Esophagus muscularis mucosa (tissue), 4 donors: ENCODE data around the gene SERPINB6. TPM values are rescaled to one million over a fixed set of nuclear protein-coding genes. Genes with fewer than 3 reads are reported as not detected.
A peak's percentile ranks its signal among the peaks of the same experiment; 100 is the strongest.
"Not testable (repeated sequence)": the region's sequence is repeated elsewhere in the genome, so short reads cannot be mapped to it uniquely, and the experiment has no call there.

ENCODE experiments used
- DNase-seq: peaks from one replicate; pipeline ENCODE4 v3.0.0-alpha.2; 2017; ENCODE audit errors: extremely low spot score
- H3K27ac ChIP-seq, 4 donors: fragments of 200-600 bp; sonication (generic); replicated peaks in 1 of 4; 1 replicate in 3 of 4; 2 replicates in 1 of 4; pipeline ENCODE4 v1.5.1; 2016 to 2019; ENCODE audit warnings: mild to moderate bottlenecking in 1 of 4
- H3K27me3 ChIP-seq, 4 donors: fragments of 200-600 bp; sonication (generic); one replicate each; pipeline versions ENCODE4 v1.5.1 to v1.6.0; 2016 to 2019
- H3K36me3 ChIP-seq, 4 donors: fragments of 200-600 bp; sonication (generic); one replicate each; pipeline ENCODE4 v1.5.1; 2016 to 2019
- H3K4me1 ChIP-seq, 4 donors: fragments of 200-600 bp; sonication (generic); one replicate each; pipeline ENCODE4 v1.5.1; 2016 to 2019
- H3K4me3 ChIP-seq, 4 donors: fragments of 200-600 bp; sonication (generic); 1 replicate in 2 of 4; 2 replicates in 2 of 4; pipeline ENCODE4 v1.5.1; 2016 to 2019; ENCODE audit warnings: mild to moderate bottlenecking in 4 of 4, moderate library complexity in 1 of 4
- H3K9me3 ChIP-seq, 4 donors: fragments of 200-600 bp; sonication (generic); 1 replicate in 3 of 4; 2 replicates in 1 of 4; pipeline ENCODE4 v1.5.1; 2016 to 2019
- EP300 ChIP-seq: sonication (generic); formaldehyde crosslinking; IDR thresholded peaks from one replicate; pipeline ENCODE4 v1.6.1; 2017; ENCODE audit warnings: antibody characterized with exemption
- POLR2A ChIP-seq: fragments of 450-650 bp; IDR thresholded peaks from one replicate; pipeline ENCODE4 v1.6.1; 2017; ENCODE audit warnings: antibody characterized with exemption, moderate library complexity, mild to moderate bottlenecking, low read depth
- POLR2AphosphoS5 ChIP-seq, 2 donors: sonication (generic); formaldehyde crosslinking; IDR thresholded peaks; one replicate each; pipeline ENCODE4 v1.6.1; 2017; ENCODE audit warnings: antibody characterized with exemption in 2 of 2
- WGBS: methylation state at CpG from one replicate; pipeline ENCODE4 v1.1.5; 2018; 5-methylcytosine and 5-hydroxymethylcytosine counted together
- intact Hi-C: fragments of 100-400 bp; cut with DNase I; formaldehyde crosslinking; loops from one replicate; pipeline ENCODE4 v1.15.1; 2023
- total RNA-seq, 4 donors: library from RNA; depleted of rRNA; stranded (reverse); fragments of >200 nt; gene quantifications; one replicate each; pipeline versions ENCODE4 v1.1.0 to v1.2.1, GENCODE V29; 2016
- TF ChIP-seq, protein P1 (sequence below), 3 experiments: fragments of 200-600 bp in 2 of 3; fragments of 450-650 bp in 1 of 3; sonication (generic) in 2 of 3; IDR thresholded peaks; one replicate each; pipeline ENCODE4 v1.5.1; 2017 to 2019; ENCODE audit warnings: antibody characterized with exemption in 3 of 3, mild to moderate bottlenecking in 2 of 3, moderate library complexity in 1 of 3

Gene SERPINB6
- total RNA-seq, 4 donors from 2014 or later: 114 to 125 (median 124) TPM

DNA sequence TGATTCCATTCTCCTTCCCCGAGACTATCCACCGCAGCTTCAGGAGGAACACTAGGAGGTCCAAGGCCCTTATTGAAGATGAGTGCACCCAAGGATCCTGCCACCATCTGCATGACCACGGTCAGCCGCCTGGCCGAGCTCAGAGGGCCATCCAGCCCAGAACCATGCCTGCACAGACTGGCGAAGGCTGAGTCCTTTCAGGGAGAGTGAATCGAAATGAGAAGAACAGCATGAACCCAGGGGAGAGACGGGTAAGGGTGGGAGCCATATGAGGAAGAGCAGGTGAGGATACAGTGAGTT lies 26.3 kb downstream of the SERPINB6 start:
- H3K27me3 ChIP-seq: no peaks in the 10 kb centered on the region
- peaks cover 14 to 41% (median 23%) of the 10 kb centered on the region in 4 donors for H3K36me3 ChIP-seq
- no peak overlapping the region for H3K4me3 ChIP-seq
- intact Hi-C loops: no loop called here
- H3K4me1 ChIP-seq: peaks cover 6 to 25% (median 11%) of the 10 kb centered on the region in 4 donors
- TF ChIP-seq POLR2A: no peak
- TF ChIP-seq, protein P1, sequence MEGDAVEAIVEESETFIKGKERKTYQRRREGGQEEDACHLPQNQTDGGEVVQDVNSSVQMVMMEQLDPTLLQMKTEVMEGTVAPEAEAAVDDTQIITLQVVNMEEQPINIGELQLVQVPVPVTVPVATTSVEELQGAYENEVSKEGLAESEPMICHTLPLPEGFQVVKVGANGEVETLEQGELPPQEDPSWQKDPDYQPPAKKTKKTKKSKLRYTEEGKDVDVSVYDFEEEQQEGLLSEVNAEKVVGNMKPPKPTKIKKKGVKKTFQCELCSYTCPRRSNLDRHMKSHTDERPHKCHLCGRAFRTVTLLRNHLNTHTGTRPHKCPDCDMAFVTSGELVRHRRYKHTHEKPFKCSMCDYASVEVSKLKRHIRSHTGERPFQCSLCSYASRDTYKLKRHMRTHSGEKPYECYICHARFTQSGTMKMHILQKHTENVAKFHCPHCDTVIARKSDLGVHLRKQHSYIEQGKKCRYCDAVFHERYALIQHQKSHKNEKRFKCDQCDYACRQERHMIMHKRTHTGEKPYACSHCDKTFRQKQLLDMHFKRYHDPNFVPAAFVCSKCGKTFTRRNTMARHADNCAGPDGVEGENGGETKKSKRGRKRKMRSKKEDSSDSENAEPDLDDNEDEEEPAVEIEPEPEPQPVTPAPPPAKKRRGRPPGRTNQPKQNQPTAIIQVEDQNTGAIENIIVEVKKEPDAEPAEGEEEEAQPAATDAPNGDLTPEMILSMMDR (IDR thresholded peaks at IDR 0.05): no peak
- no peak for TF ChIP-seq EP300
- TF ChIP-seq POLR2AphosphoS5 (IDR thresholded peaks at IDR 0.05): no peak
- 95% methylated on average over 8 of the region's 8 CpGs for WGBS
- no peaks in the 10 kb centered on the region for H3K9me3 ChIP-seq
- peak; percentile 81 for DNase-seq
- H3K27ac ChIP-seq: no peak overlapping the region

DNA sequence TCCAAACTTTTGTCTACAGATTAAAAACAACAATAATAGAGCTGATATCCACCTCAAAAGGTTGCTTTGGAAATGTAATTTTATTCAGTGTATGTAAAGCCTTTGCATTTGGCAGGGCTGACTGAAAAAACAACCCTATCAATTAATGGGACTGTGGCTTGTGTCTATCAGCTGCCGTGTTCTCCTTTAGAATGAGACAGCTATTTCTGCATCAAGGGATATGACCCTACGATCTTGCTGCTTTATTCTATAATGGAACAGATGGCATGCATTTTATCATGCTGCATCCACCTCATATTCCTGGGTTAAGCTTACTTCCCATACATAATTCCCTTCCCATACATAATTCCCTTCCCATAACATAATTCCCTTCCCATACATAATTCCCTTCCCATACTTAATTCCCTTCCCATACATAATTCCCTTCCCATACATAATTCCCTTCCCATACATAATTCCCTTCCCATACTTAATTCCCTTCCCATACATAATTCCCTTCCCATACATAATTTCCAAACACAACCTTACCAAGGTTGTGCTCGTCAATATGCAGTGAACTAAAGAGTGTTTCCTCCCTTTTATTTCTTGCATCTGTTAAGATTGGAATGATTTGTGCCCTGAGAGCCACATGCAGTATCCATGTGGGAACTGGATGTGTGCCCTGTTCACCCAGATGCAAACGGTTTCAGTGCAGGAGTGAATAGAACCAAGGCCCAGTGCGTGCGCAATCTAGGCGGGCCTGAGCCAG lies 26.8 kb downstream of the SERPINB6 start:
- H3K4me1 ChIP-seq: peaks cover 6 to 25% (median 11%) of the 10 kb centered on the region in 4 donors
- WGBS: 88% methylated on average over 7 of the region's 7 CpGs
- intact Hi-C loops: no loop called here
- H3K27ac ChIP-seq: no peak overlapping the region
- DNase-seq: peak; percentile 24
- H3K36me3 ChIP-seq: peaks cover 14 to 36% (median 23%) of the 10 kb centered on the region in 4 donors
- H3K27me3 ChIP-seq: no peaks in the 10 kb centered on the region
- H3K4me3 ChIP-seq: no peak overlapping the region
- no peaks in the 10 kb centered on the region for H3K9me3 ChIP-seq
- TF ChIP-seq EP300 (no peak), POLR2AphosphoS5 (IDR thresholded peaks at IDR 0.05) (no peak), POLR2A (no peak)
- TF ChIP-seq, protein P1 (IDR thresholded peaks at IDR 0.05): no peak

DNA sequence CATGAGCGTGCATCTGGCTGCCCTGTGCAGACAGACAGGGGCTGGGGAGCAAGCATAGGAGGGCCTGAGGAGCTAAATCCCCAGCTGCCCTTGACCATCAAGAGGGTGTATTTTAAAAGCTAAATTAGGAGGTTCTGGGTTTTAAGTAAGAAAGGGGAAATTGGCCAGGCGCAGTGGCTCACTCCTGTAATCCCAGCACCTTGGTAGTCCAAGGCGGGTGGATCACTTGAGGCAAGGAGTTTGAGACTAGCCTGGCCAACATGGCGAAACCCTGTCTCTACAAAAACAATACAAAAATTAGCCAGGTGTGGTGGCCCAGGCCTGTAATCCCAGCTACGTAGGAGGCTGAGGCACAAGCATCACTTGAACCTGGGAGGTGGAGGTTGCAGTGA lies 27.8 kb downstream of the SERPINB6 start:
- peak; percentile 39 for DNase-seq
- intact Hi-C loops: no loop called here
- Histone ChIP-seq H3K9me3 (no peaks in the 10 kb centered on the region), H3K4me3 (no peak overlapping the region), H3K27me3 (no peaks in the 10 kb centered on the region), H3K36me3 (peaks cover 9 to 26% (median 18%) of the 10 kb centered on the region in 4 donors), H3K4me1 (peaks cover 6 to 30% (median 11%) of the 10 kb centered on the region in 4 donors), H3K27ac (peak overlapping the region in 1 of 4 donors; percentile 26)
- 77% methylated on average over 5 of the region's 5 CpGs for WGBS
- no peak for TF ChIP-seq POLR2AphosphoS5 (IDR thresholded peaks at IDR 0.05)
- TF ChIP-seq EP300: no peak
- no peak for TF ChIP-seq POLR2A
- TF ChIP-seq, protein P1 (IDR thresholded peaks at IDR 0.05): no peak

DNA sequence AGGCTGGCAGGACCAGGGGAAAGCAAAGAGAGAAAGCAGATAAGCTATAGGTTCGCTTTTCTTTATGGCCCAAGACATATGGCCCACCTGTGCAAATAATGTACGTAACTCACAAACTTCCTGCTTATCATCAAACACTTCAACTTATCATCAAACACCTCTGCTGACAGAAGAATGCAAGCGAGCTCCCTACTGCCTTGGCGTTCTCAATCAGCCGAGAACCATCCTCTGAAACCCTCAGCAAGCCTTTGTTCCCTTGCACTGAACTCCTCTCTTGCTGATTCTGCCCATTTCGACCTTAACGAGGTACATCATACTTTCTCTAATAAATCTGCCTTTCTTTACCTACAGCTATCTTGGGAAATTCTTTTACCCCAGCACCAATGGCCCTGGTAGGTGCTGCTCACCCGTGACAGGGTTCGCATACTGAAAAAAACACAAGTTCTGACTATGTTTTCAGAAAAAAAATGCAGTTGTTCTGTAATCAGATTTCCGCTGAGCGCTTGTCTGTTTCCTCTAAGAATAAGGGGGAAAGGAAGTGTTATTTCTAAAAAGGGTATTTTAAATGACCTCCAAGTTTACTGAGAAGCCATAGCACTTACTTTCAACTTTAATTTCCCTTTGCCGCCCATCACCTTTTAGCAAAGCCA lies 28.3 kb downstream of the SERPINB6 start:
- Histone ChIP-seq H3K9me3 (no peaks in the 10 kb centered on the region), H3K27ac (peak overlapping the region in 1 of 4 donors; percentile 26), H3K4me3 (no peak overlapping the region), H3K36me3 (peaks cover 4 to 20% (median 13%) of the 10 kb centered on the region in 4 donors), H3K27me3 (no peaks in the 10 kb centered on the region), H3K4me1 (peaks cover 6 to 33% (median 11%) of the 10 kb centered on the region in 4 donors)
- 71% methylated on average over 12 of the region's 12 CpGs for WGBS
- intact Hi-C loops: no loop called here
- peak; percentile 62 for DNase-seq
- TF ChIP-seq POLR2AphosphoS5 (IDR thresholded peaks at IDR 0.05) (no peak), POLR2A (no peak), EP300 (no peak)
- TF ChIP-seq, protein P1 (IDR thresholded peaks at IDR 0.05): no peak

DNA sequence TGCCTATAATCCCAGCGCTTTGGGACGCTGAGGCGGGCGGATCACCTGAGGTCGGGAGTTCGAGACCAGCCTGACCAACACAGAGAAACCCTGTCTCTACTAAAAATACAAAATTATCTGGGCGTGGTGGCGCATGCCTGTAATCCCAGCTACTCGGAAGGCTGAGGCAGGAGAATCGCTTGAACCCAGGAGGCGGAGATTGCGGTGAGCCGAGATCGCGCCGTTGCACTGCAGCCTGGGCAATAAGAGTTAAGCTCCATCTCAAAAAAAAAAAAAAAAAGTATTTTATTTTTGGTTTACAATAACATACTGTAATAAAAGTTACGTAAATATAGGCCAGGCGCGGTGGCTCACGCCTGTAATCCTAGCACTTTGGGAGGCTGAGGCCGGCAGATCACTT lies 29.3 kb downstream of the SERPINB6 start:
- intact Hi-C loops, H3K4me3 ChIP-seq, H3K9me3 ChIP-seq, DNase-seq, H3K27ac ChIP-seq, H3K27me3 ChIP-seq: not testable (repeated sequence)
- H3K4me1 ChIP-seq: peaks cover 6 to 30% (median 11%) of the 10 kb centered on the region in 4 donors
- WGBS: 96% methylated on average over 21 of the region's 21 CpGs
- H3K36me3 ChIP-seq: peaks cover 0 to 11% (median 4%) of the 10 kb centered on the region in 4 donors
